Measurements from ENCODE around the gene COL12A1. TPM values are rescaled to one million over a fixed set of nuclear protein-coding genes. Genes with fewer than 3 reads are reported as not detected.

Gene COL12A1
- total and polyA plus RNA-seq, 2 experiments from 2014 or later, result 0.39 to 6.3 TPM

GRCh38 chr6:75223428-75223827, 17.6 kb upstream of the COL12A1 start:
- Histone ChIP-seq H3K27me3 (ENCODE audit: insufficient read depth) (no peaks in the 10 kb centered on the region), H3K9me2 (ENCODE audit: insufficient read depth) (no peaks in the 10 kb centered on the region), H3K4me2 (no peak overlapping the region), H3K4me1 (ENCODE audit: insufficient read depth) (peaks cover 15% of the 10 kb centered on the region; the same call in 1 of the 2 replicates), H3K79me2 (replicated peaks; ENCODE audit: insufficient read depth) (no peaks in the 10 kb centered on the region), H4K20me1 (replicated peaks; ENCODE audit: insufficient read depth) (no peaks in the 10 kb centered on the region), H3K27ac (ENCODE audit: low read depth) (no peak overlapping the region), H3F3A (replicated peaks; ENCODE audit: low read depth) (no peaks in the 10 kb centered on the region), H2AFZ (peak overlapping the region; percentile 18), H3K4me3 (no peak overlapping the region), H3K36me3 (ENCODE audit: insufficient read depth) (no peaks in the 10 kb centered on the region)
- H3K4me3 Mint-ChIP-seq, result no peak overlapping the region
- no peak for ATAC-seq
- DNase-seq (ENCODE audit: low spot score), result no peak
- TF ChIP-seq POLR2AphosphoS5 (IDR thresholded peaks at IDR 0.05; ENCODE audit: low read depth), result no peak
- TF ChIP-seq ZNF114 (CRISPR knock-in tag; IDR thresholded peaks at IDR 0.05), result no peak
- TF ChIP-seq STAT1 (IDR thresholded peaks at IDR 0.05; ENCODE audit: unreplicated experiment), result no peak
- no peak for TF ChIP-seq ZNF331 (CRISPR knock-in tag; IDR thresholded peaks at IDR 0.05; ENCODE audit: low read depth)
- TF ChIP-seq EZH2phosphoT487 (IDR thresholded peaks at IDR 0.05; ENCODE audit: unreplicated experiment), result no peak
- no peak for TF ChIP-seq ETS1 (IDR thresholded peaks at IDR 0.05)
- H3K9me3 Mint-ChIP-seq, result no peaks in the 10 kb centered on the region
- no peak overlapping the region for H3K27ac Mint-ChIP-seq
- no peaks in the 10 kb centered on the region for H3K36me3 Mint-ChIP-seq (ENCODE audit: low read depth)
- peaks cover 18% of the 10 kb centered on the region; the same call in 2 of the 3 replicates for H3K4me1 Mint-ChIP-seq
- no peaks in the 10 kb centered on the region for H3K27me3 Mint-ChIP-seq (ENCODE audit: insufficient read depth, low read depth, poor library complexity)

GRCh38 chr6:75222261-75222660, 16.4 kb upstream of the COL12A1 start:
- TF ChIP-seq ETS1 (IDR thresholded peaks at IDR 0.05) (no peak), ZNF331 (CRISPR knock-in tag; IDR thresholded peaks at IDR 0.05; ENCODE audit: low read depth) (no peak), EZH2 (IDR thresholded peaks at IDR 0.05; ENCODE audit: low read depth, unreplicated experiment) (no peak), CREB1 (CRISPR knock-in tag; IDR thresholded peaks at IDR 0.05; ENCODE audit: low read depth) (no peak), ZNF114 (CRISPR knock-in tag; IDR thresholded peaks at IDR 0.05) (no peak), NANOG (IDR thresholded peaks at IDR 0.05; ENCODE audit: borderline replicate concordance) (no peak)
- H3K36me3 ChIP-seq (ENCODE audit: insufficient read depth), result no peaks in the 10 kb centered on the region
- Mint-ChIP-seq H3K4me3 (no peak overlapping the region), H3K27ac (no peak overlapping the region), H3K36me3 (ENCODE audit: low read depth) (no peaks in the 10 kb centered on the region), H3K4me1 (peaks cover 18% of the 10 kb centered on the region; the same call in 2 of the 3 replicates), H3K27me3 (ENCODE audit: insufficient read depth, low read depth, poor library complexity) (no peaks in the 10 kb centered on the region), H3K9me3 (no peaks in the 10 kb centered on the region)
- no peaks in the 10 kb centered on the region for H3K79me2 ChIP-seq (replicated peaks; ENCODE audit: insufficient read depth)
- H3F3A ChIP-seq (replicated peaks; ENCODE audit: low read depth), result no peaks in the 10 kb centered on the region
- no peak for ATAC-seq
- no peak overlapping the region for H3K4me2 ChIP-seq
- peaks cover 15% of the 10 kb centered on the region; the same call in 1 of the 2 replicates for H3K4me1 ChIP-seq (ENCODE audit: insufficient read depth)
- H3K9me2 ChIP-seq (ENCODE audit: insufficient read depth), result no peaks in the 10 kb centered on the region
- H2AFZ ChIP-seq, result no peak overlapping the region; the same call in 1 of the 2 replicates
- no peak overlapping the region for H3K27ac ChIP-seq (ENCODE audit: low read depth)
- H3K27me3 ChIP-seq (ENCODE audit: insufficient read depth), result no peaks in the 10 kb centered on the region
- no peak for DNase-seq (ENCODE audit: low spot score)
- no peaks in the 10 kb centered on the region for H4K20me1 ChIP-seq (replicated peaks; ENCODE audit: insufficient read depth)
- H3K4me3 ChIP-seq, result no peak overlapping the region
